GM18909 (cell line): ENCODE results near the gene PAX7.

ENCODE experiments used
- ATAC-seq: cut with Tn5 transposase; IDR thresholded peaks from one replicate; pipeline ENCODE4 v1.9.1; 2021; ENCODE audit warnings: mild to moderate bottlenecking; ENCODE audit not compliant: unreplicated experiment, poor library complexity

The PAX7 gene

GRCh38 chr1:18783705-18784481, 153.2 kb downstream of the PAX7 start:
- ATAC-seq = no peak

GRCh38 chr1:18784482-18784831, 153.8 kb downstream of the PAX7 start:
- ATAC-seq = no peak

- no peak for ATAC-seq
Observed at GRCh38 chr1:18786149-18786548, 155.5 kb downstream of the PAX7 start.

DNA sequence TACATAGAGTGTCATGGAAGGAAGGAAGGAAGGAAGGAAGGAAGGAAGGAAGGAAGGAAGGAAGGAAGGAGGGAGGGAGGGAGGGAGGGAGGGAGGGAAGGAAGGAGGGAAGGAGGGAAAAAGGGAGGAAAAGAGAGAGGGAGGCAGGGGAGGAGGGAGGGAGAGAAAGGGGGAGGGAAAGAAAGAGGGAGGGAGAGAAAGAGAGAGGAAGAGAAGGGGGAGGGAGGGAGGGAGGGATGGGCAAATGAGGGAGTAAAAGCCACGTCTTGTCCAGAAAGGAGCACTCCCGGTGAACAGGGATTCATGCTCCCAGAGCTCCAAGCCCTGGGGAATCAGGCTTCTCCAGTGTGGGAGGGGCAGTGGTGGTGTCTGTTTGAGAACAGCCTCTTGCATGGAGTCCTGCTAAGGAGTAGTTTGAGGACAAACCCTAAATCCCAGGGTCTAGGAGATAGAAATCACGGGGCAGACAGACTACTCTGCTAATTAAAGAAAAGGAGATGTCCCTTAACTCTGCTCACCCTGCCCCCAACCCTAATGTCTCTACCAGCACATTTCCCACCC, 157.3 kb downstream of the PAX7 start:
- ATAC-seq = no peak

DNA sequence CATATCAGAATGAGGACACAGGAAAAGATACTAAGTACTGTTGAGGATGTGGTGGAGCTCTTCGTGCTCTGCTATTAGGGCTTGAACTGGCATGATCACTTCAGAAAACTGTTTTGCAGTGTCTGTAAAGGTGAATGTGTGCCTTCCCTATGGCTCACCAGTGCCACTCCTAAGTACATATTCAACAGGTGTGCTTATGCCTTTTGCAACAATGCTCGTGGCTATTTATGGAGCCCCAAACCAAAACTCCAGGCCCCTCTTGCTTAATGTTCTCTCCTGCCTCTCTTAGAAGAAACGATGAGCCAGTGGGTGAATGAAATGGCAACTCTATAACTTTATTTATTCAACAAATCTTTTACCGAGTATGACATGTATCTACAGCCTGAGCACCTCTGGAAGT, 158.6 kb downstream of the PAX7 start:
- no peak for ATAC-seq

- no peak for ATAC-seq
Observed at GRCh38 chr1:18792747-18793146, 162.1 kb downstream of the PAX7 start.

DNA sequence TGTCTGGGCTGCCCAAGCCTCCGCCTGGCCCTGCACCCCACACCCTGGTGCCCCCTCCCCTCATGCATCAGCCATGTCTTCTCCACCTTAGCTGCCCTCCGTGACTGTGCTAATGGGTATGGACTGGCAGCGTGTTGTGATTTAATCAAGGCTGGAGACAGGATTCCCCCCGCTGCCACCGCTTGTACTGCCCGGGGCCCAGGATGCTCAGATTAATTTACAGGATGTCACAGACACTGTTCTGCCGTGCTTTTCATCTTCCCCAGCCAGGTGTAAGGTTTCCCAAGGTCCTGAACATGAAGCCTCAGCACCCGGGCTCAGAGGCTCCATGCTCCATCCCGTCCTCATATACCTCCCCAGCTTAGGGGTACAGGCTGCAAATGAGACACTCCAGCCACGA, 162.5 kb downstream of the PAX7 start:
- ATAC-seq = no peak

DNA sequence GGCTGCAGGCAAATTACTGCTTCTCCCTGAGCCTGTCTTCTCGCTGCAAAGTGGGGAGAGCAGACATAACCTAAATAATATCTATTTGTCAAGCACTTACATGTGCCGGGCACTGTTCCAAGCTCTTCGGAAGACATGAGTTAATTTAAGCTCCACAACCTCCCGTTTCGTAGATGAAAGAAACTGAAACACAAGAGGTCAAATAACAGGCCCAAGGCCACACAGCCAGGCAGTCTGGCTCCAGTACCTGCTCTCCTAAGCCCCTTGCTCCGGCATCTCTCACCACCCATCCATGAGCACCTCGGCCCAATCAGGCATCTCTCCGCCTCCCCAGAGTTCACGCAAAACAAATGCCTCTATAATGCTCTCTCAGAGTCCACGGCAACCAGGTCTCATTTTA, 163.4 kb downstream of the PAX7 start:
- no peak for ATAC-seq

GRCh38 chr1:18794561-18794960, 163.9 kb downstream of the PAX7 start:
- ATAC-seq = no peak

DNA sequence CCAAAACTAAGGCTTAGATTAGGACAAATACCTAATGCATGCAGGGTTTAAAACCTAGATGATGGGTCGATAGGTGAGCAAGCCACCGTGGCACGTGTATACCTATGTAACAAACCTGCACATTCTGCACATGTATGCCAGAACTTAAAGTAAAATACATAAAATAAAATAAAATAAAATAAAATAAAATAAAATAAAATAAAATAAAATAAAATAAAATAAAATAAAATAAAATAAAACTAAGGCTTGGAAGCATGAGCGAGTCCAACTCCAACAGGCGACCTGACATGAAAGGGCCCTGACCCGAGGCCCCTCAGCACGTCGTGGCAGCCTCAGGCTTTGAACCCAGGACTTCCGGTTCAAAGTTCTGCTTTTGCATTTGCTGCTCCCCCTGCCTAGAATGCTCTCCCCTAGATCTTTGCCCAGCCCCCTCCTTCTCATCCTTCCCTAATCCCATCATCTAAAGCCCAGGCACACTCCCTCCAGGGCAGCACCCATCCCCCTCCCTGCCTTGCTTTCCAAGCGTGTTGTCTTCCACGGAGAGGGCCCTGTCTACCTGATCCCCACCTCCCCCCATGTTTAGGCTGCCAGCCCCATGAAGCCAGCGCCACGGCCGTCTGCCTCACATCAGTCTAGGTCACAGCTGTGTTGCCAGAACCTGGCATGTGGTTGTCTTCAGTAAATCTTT, 164.5 kb downstream of the PAX7 start:
- no peak for ATAC-seq

DNA sequence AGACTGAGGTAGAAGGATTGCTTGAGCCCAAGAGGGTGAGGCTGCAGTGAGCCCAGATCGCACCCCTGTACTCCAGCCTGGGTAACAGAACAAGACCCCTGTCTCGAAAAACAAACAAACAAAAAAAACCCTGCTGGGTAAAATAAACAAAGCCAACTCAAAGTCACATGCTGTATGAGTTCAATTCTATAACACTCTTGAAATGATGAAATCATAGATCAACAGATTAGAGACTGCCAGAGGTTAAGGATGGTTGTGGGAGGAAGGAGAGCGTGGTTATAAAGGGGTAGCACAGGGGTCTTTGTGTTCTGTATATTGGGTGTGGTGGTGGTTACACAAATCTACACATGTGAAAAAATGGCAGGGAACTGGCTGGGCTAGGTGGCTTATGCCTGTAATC, 166.3 kb downstream of the PAX7 start:
- no peak for ATAC-seq
